Ramos (cell line): ENCODE results near the gene ADGRE2.

Source experiments
- in situ Hi-C: fragments of 300-500 bp; cut with MboI; formaldehyde crosslinking; loops from one replicate; pipeline ENCODE4 v1.14.3; 2022; ENCODE audit warnings: low sequenced_read_pairs; ENCODE audit not compliant: unreplicated experiment

Gene ADGRE2

DNA sequence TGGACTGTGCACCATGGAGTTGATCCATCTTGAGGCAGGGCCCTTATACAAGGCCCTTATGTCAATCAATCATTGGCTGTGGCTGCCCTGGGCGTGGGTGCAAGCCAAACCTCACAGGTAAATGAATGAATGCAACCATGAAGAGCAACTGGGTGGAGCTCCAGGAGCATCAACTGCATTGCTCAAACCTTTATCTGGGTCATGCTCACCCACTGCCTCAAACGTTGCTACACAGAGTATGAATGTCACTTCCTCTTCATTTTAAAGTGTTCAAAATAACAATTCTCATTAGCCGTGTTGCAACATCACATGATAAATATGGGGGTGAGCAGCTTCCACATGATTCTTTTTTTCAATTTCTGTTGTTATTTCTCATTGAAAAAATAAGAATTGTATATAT is 94.9 kb downstream of the ADGRE2 start:
- in situ Hi-C loops: no loop called here
